HAP-1 (cell line): Measurements from ENCODE around the gene HLA-A.
"Not testable (repeated sequence)": the region's sequence is repeated elsewhere in the genome, so short reads cannot be mapped to it uniquely, and the experiment has no call there.

Source experiments
- DNase-seq, 2 experiments: peaks; one replicate each; pipeline ENCODE4 v3.0.0-alpha.2; 2016 to 2020; ENCODE audit warnings: low spot score in 2 of 2
- H3K27me3 ChIP-seq: fragments of 250-450 bp; sonication (Bioruptor Pico); 2 replicates; pipeline ENCODE4 v1.5.1; 2020; ENCODE audit warnings: low read depth, mild to moderate bottlenecking, moderate library complexity
- H3K36me3 ChIP-seq: fragments of 250-450 bp; sonication (Bioruptor Pico); replicated peaks from 2 replicates; pipeline ENCODE4 v1.5.1; 2020; ENCODE audit warnings: mild to moderate bottlenecking
- H3K4me1 ChIP-seq: fragments of 250-450 bp; sonication (Bioruptor Pico); 2 replicates; pipeline ENCODE4 v1.5.1; 2020; ENCODE audit warnings: mild to moderate bottlenecking
- H3K4me3 ChIP-seq: fragments of 250-450 bp; sonication (Bioruptor Pico); 2 replicates; pipeline ENCODE4 v1.5.1; 2020; ENCODE audit warnings: mild to moderate bottlenecking, moderate library complexity
- H3K9me3 ChIP-seq: fragments of 250-450 bp; sonication (Bioruptor Pico); 2 replicates; pipeline ENCODE4 v1.5.1; 2020; ENCODE audit warnings: mild to moderate bottlenecking, moderate library complexity
- in situ Hi-C: fragments of 300-500 bp; cut with MboI; formaldehyde crosslinking; loops from 3 replicates; pipeline ENCODE4 v1.14.3; 2020; ENCODE audit warnings: low sequenced_read_pairs, inconsistent platforms, mixed read lengths

Gene HLA-A

GRCh38 chr6:29924731-29925130 is 17.6 kb upstream of the HLA-A start:
- in situ Hi-C loops = no loop called here
- Histone ChIP-seq H3K27me3 (peaks cover 8% of the 10 kb centered on the region; the same call in 1 of the 2 replicates), H3K36me3 (no peaks in the 10 kb centered on the region), H3K4me3 (no peak overlapping the region), H3K4me1 (peaks cover 3% of the 10 kb centered on the region), H3K9me3 (no peaks in the 10 kb centered on the region)
- no peak for DNase-seq

DNA sequence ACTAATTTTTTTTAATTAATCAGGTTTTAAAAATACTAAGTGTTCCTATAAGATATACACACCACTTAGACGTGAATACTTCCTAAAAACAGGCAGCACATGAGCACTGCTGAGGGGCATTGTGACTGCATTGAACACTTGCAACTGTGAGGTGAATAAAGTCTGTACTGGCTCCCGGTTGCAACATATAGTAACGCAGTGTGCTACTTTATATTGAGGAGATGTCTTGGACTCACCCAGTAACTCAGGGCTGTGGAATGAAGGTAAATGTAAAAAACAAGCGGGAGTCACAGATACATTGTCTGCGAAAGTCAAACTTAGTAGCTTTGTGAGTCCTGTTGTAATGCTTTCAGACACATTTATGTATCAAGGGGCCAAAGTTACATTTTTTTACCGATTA is 17.0 kb upstream of the HLA-A start:
- H3K9me3 ChIP-seq = no peaks in the 10 kb centered on the region
- no peak overlapping the region for H3K4me3 ChIP-seq
- no peaks in the 10 kb centered on the region for H3K36me3 ChIP-seq
- peaks cover 3% of the 10 kb centered on the region for H3K4me1 ChIP-seq
- H3K27me3 ChIP-seq = peaks cover 8% of the 10 kb centered on the region; the same call in 1 of the 2 replicates
- no peak for DNase-seq
- in situ Hi-C loops = no loop called here

DNA sequence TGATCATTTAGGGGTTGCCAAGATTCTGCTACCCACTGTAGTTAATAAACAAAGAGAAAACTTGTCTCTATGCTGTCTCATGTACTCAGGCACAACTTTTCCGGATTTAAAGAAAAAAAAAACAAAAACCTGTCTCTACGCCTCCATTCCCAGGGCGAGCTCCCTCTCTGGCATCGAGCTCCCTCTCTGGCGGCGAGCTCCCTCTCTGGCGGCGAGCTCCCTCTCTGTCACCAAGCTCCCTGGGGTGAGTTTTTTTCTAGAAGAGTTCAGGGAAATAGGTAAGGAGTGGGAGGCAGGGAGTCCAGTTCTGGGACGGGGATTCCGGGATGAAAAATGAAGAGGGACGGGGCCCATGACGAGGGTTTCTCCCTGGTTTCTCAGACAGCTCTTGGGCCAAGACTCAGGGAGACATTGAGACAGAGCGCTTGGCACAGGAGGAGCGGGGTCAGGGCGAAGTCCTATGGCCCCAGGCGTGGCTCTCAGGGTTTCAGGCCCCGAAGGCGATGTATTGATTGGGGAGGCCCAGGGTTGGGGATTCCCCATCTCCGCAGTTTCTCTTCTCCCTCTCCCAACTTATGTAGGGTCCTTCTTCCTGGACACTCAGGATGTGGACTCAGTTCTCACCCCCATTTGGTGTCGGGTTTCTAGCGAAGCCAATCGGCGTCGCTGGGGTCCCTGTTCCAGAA is 16.5 kb upstream of the HLA-A start:
- in situ Hi-C loops = no loop called here
- no peak for DNase-seq

DNA sequence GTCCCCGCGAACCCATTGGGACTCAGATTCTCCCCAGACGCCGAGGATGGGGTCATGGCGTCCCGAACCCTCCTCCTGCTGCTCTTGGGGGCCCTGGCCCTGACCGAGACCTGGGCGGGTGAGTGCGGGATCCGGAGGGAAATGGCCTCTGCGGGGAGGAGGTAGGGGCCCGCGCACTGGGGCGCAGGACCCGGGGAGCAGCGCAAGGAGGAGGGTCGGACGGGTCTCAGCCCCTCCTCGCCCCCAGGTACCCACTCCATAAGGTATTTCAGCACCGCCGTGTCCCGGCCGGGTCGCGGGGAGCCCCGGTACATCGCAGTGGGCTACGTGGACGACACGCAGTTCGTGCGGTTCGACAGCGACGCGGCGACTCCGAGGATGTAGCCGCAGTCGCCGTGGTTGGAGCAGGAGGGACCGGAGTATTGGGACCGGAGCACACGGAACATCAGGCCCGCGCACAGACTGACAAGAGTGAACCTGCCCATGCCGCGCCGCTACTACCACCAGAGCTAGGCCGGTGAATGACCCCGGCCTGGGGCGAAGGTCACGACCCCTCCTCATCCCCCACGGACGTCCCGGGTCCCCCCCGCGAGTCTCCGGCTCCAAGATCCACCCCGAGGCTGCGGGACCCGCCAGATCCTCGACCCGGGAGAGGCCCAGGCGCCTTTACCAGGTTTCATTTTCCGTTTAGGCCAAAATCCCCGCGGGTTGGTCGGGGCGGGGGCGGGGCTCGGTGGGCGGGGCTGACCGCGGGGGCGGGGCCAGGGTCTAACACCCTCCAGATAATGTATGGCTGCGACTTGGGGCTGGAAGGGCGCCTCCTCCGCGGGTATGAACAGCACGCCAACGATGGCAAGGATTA is 15.7 kb upstream of the HLA-A start:
- in situ Hi-C loops = no loop called here
- Histone ChIP-seq H3K4me1 (peaks cover 3% of the 10 kb centered on the region), H3K27me3 (no peaks in the 10 kb centered on the region), H3K36me3 (no peaks in the 10 kb centered on the region), H3K4me3 (peak overlapping the region; percentile 22), H3K9me3 (no peaks in the 10 kb centered on the region)
- DNase-seq = peak in 1 of 2 experiments; percentile 73

More for the DNA sequence above, 16.5 kb upstream of the HLA-A start:
- no peaks in the 10 kb centered on the region for H3K9me3 ChIP-seq
- peaks cover 3% of the 10 kb centered on the region for H3K4me1 ChIP-seq
- 0 out of 2 replicates have a peak, but pooled peaks cover 5% of the 10 kb centered on the region for H3K27me3 ChIP-seq
- no peak overlapping the region for H3K4me3 ChIP-seq
- no peaks in the 10 kb centered on the region for H3K36me3 ChIP-seq

- peak overlapping the region; percentile 9; the same call in 1 of the 2 replicates for H3K4me3 ChIP-seq
- no peak for DNase-seq
- peaks cover 3% of the 10 kb centered on the region for H3K4me1 ChIP-seq
- H3K27me3 ChIP-seq = no peaks in the 10 kb centered on the region
- in situ Hi-C loops = no loop called here
- H3K36me3 ChIP-seq = no peaks in the 10 kb centered on the region
- H3K9me3 ChIP-seq = no peaks in the 10 kb centered on the region
Observed at GRCh38 chr6:29927275-29927569, 15.1 kb upstream of the HLA-A start.

DNA sequence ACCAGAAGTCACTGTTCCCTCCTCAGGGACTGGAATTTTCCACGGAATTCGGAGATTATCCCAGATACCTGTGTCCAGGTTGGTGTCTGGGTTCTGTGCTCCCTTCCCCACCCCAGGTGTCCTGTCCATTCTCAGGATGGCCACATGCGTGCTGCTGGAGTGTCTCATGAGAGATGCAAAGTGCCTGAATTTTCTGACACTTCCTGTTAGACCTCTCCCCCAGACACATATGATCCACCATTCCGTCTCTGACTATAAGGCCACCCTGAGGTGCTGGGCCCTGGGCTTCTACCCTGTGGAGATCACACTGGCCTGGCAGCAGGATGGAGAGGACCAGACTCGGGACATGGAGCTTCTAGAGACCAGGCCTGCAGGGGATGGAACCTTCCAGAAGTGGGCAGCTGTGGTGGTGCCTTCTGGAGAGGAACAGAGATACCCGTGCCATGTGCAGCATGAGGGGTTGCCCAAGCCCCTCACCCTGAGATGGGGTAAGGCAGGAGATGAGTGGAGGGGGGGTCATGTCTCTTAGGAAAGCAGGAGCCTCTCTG is 14.4 kb upstream of the HLA-A start:
- in situ Hi-C loops = no loop called here

GRCh38 chr6:29930047-29930446 is 12.3 kb upstream of the HLA-A start:
- in situ Hi-C loops, DNase-seq, H3K4me3 ChIP-seq, H3K36me3 ChIP-seq, H3K4me1 ChIP-seq, H3K9me3 ChIP-seq, H3K27me3 ChIP-seq: not testable (repeated sequence)

More for the DNA sequence above, 14.4 kb upstream of the HLA-A start:
- Histone ChIP-seq H3K4me1 (peaks cover 3% of the 10 kb centered on the region), H3K36me3 (no peaks in the 10 kb centered on the region), H3K4me3 (no peak overlapping the region), H3K27me3 (no peaks in the 10 kb centered on the region), H3K9me3 (no peaks in the 10 kb centered on the region)
- no peak for DNase-seq

- no peaks in the 10 kb centered on the region for H3K4me1 ChIP-seq
- no peaks in the 10 kb centered on the region for H3K9me3 ChIP-seq
- no peak overlapping the region for H3K4me3 ChIP-seq
- in situ Hi-C loops = no loop called here
- no peak for DNase-seq
- no peaks in the 10 kb centered on the region for H3K36me3 ChIP-seq
- no peaks in the 10 kb centered on the region for H3K27me3 ChIP-seq
Observed at GRCh38 chr6:29933955-29934354, 8.4 kb upstream of the HLA-A start.

GRCh38 chr6:29935273-29935955 is 6.9 kb upstream of the HLA-A start:
- Histone ChIP-seq H3K27me3 (no peaks in the 10 kb centered on the region), H3K36me3 (no peaks in the 10 kb centered on the region), H3K4me3 (no peak overlapping the region), H3K4me1 (no peaks in the 10 kb centered on the region), H3K9me3 (no peaks in the 10 kb centered on the region)
- no peak for DNase-seq
- in situ Hi-C loops = no loop called here

DNA sequence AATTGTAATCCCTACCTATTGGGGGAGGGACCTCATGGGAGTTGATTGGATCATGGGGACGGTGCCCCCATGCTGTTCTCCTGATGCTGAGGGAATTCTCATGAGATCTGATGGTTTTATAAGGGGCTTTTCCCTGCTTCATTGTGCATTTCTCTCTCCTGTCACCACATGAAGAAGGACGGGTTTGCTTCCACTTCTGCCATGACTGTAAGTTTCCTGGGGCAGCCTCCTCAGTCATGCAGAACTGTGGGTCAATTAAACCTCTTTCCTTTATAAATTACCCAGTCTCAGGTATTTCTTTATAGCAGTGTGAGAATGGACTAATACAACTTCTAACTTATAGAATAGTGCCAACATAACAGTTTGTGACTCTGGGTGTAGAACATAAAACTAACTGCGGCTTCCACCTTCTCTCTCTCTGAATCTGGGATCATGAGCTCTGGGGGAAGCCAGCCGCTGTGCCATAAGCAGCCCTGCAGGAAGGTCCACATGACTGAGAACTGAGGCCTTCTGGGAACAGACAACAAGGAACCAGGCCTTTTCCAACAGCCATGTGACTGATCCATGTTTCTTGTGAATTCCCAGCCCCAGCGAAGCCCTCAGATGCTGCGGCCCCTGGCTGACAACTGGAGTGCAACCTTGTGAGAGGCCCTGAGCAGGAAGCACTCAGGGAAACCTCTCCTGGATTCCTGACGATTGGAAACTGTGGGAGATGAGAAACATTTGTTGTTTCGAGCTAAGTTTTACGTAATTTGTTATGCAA is 3.4 kb upstream of the HLA-A start:
- in situ Hi-C loops = no loop called here
- peak; percentile 23 for DNase-seq
- Histone ChIP-seq H3K4me1 (no peaks in the 10 kb centered on the region), H3K9me3 (no peaks in the 10 kb centered on the region), H3K4me3 (no peak overlapping the region), H3K27me3 (no peaks in the 10 kb centered on the region), H3K36me3 (no peaks in the 10 kb centered on the region)

- no peak for DNase-seq
- Histone ChIP-seq H3K27me3 (no peaks in the 10 kb centered on the region), H3K9me3 (no peaks in the 10 kb centered on the region), H3K36me3 (no peaks in the 10 kb centered on the region), H3K4me1 (no peaks in the 10 kb centered on the region), H3K4me3 (no peak overlapping the region)
- in situ Hi-C loops = loop anchor here (5.0 kb wide), 1 partner anchor 54 kb away; no protein-coding TSS in a partner anchor
Observed at GRCh38 chr6:29941016-29941415, 1.3 kb upstream of the HLA-A start.

- no peak overlapping the region; the same call in 1 of the 2 replicates for H3K4me3 ChIP-seq
- in situ Hi-C loops = loop anchor here (5.0 kb wide), 1 partner anchor 54 kb away; no protein-coding TSS in a partner anchor
- H3K9me3 ChIP-seq = no peaks in the 10 kb centered on the region
- no peaks in the 10 kb centered on the region for H3K36me3 ChIP-seq
- H3K27me3 ChIP-seq = no peaks in the 10 kb centered on the region
- no peaks in the 10 kb centered on the region for H3K4me1 ChIP-seq
- no peak for DNase-seq
Observed at GRCh38 chr6:29941471-29941870, 861 bp upstream of the HLA-A start.

DNA sequence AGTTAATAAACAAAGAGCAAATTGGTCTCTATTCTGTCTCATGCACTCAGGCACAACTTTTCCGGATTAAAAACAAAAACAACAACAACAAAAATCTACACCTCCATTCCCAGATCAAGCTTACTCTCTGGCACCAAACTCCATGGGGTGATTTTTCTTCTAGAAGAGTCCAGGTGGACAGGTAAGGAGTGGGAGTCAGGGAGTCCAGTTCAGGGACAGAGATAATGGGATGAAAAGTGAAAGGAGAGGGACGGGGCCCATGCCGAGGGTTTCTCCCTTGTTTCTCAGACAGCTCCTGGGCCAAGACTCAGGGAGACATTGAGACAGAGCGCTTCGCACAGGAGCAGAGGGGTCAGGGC is 437 bp upstream of the HLA-A start:
- no peak for DNase-seq
- peak overlapping the region; percentile 36 for H3K4me3 ChIP-seq
- in situ Hi-C loops = loop anchor here (5.0 kb wide), 1 partner anchor 55 kb away; no protein-coding TSS in a partner anchor
- no peaks in the 10 kb centered on the region for H3K27me3 ChIP-seq
- no peaks in the 10 kb centered on the region for H3K4me1 ChIP-seq
- H3K9me3 ChIP-seq = no peaks in the 10 kb centered on the region
- H3K36me3 ChIP-seq = no peaks in the 10 kb centered on the region
